Stimulated activated CD8-positive, alpha-beta memory T cell treated with anti-CD3 and anti-CD28 coated beads, Interleukin-7, amount 100 ng/mL, for 24 hours (primary cell): Measurements from ENCODE around the gene ZPBP.
"Not testable (repeated sequence)": the region's sequence is repeated elsewhere in the genome, so short reads cannot be mapped to it uniquely, and the experiment has no call there.

Experiments used
- DNase-seq: peaks from one replicate; pipeline ENCODE4 v3.0.0-alpha.2; 2020; ENCODE audit warnings: low read depth

Gene ZPBP

GRCh38 chr7:50041165-50041564 lies 51.9 kb downstream of the ZPBP start:
- not testable (repeated sequence) for DNase-seq

- DNase-seq: no peak
These were observed 56.0 kb downstream of the ZPBP start for GRCh38 chr7:50037086-50037485.

- no peak for DNase-seq
These were observed 70.1 kb downstream of the ZPBP start for GRCh38 chr7:50022991-50023390.

- no peak for DNase-seq
These were observed 70.6 kb downstream of the ZPBP start for GRCh38 chr7:50022451-50022850.

- no peak for DNase-seq
These were observed 97.4 kb downstream of the ZPBP start for GRCh38 chr7:49995681-49996080.

GRCh38 chr7:49986191-49986590 lies 106.9 kb downstream of the ZPBP start:
- no peak for DNase-seq

- no peak for DNase-seq
These were observed 112.6 kb downstream of the ZPBP start for GRCh38 chr7:49980465-49980864.

GRCh38 chr7:49976238-49976637 lies 116.8 kb downstream of the ZPBP start:
- no peak for DNase-seq

GRCh38 chr7:49974035-49974434 lies 119.0 kb downstream of the ZPBP start:
- DNase-seq: no peak

GRCh38 chr7:49937608-49938007 lies 155.4 kb downstream of the ZPBP start:
- DNase-seq: no peak

- no peak for DNase-seq
These were observed 161.4 kb downstream of the ZPBP start for GRCh38 chr7:49931627-49932026.

GRCh38 chr7:49928787-49929186 lies 164.3 kb downstream of the ZPBP start:
- DNase-seq: no peak

- no peak for DNase-seq
These were observed 165.4 kb downstream of the ZPBP start for GRCh38 chr7:49927631-49928030.

GRCh38 chr7:49926720-49927119 lies 166.3 kb downstream of the ZPBP start:
- DNase-seq: no peak

GRCh38 chr7:49911909-49912308 lies 181.1 kb downstream of the ZPBP start:
- no peak for DNase-seq

GRCh38 chr7:49894543-49894942 lies 198.5 kb downstream of the ZPBP start:
- DNase-seq: no peak

- DNase-seq: no peak
These were observed 199.9 kb downstream of the ZPBP start for GRCh38 chr7:49893131-49893530.

- no peak for DNase-seq
These were observed 200.6 kb downstream of the ZPBP start for GRCh38 chr7:49892481-49892880.
